ENCODE measurements around the gene KIF13A.
"Not testable (repeated sequence)": the region's sequence is repeated elsewhere in the genome, so short reads cannot be mapped to it uniquely, and the experiment has no call there.

Gene KIF13A

DNA sequence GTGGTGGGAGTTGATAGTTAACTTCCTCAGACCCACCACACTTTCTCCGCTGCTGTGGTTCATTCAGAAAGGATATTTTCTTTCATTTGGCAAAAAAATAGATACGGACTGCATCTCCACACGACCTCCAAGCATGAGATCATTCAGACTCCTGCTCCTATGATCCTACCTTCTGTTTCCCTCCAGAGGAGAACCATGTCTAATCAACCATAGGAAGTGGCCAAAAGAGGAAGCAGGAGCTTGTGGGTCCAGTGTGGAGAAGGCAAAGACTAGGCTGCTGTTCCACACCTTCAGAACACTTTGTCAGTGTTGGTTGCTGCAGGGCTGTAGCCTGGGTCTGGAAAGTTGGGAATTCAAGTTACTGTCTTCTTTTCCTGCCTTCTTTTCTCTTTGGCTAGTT, 10.6 kb upstream of the KIF13A start:
- no peak for DNase-seq

GRCh38 chr6:17995414-17995813, 8.0 kb upstream of the KIF13A start:
- DNase-seq = no peak

GRCh38 chr6:17994019-17994418, 6.6 kb upstream of the KIF13A start:
- no peak for DNase-seq

- DNase-seq = no peak
Measured at GRCh38 chr6:17988422-17988944, 1.0 kb upstream of the KIF13A start.

- peak; percentile 39 to 56 for DNase-seq
Measured at GRCh38 chr6:17987697-17988421, 424 bp upstream of the KIF13A start.

DNA sequence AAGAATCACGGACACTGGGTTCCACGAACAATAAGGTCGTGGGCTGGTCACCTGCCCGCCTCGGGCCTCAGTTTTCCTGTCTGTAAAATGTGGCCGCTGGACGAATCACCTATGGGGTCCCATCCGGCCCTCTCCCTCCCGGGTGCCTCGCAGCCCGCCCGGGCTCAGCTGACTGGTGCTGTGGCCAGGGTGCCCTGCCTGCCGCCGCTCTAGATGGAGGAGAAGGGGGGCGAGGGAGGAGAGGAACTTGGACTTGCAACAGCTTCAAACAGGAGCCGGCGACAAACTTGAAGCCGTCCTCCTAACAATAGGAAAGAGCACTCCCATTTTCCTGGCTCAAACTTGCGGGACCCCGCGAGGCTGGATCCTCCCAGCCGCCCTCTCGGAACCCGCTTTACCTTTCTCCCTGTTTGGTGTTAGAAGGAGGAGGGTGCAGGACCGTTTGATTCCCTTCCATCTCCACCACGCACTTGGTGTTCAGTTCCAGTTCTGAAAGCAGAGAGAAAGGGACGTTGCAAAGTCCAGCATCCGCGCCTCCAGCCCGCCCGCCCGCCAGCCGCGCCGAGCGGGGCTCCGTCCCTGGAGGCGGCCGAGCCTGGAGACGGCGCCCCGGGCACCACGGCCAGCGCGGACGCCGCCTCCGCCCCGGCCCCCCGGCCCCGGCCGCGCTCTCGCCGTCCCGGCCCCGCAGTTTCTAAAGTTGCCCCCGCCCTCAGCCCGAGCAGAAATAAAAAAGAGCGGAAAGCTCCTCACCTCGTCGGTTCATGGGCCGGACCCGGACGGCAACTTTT, 584 bp downstream of the KIF13A start:
- DNase-seq = peak in 1 of 2 experiments; percentile 8

GRCh38 chr6:17985934-17986655, 1.3 kb downstream of the KIF13A start:
- no peak for DNase-seq

GRCh38 chr6:17984812-17985670, 2.4 kb downstream of the KIF13A start:
- DNase-seq = no peak

DNA sequence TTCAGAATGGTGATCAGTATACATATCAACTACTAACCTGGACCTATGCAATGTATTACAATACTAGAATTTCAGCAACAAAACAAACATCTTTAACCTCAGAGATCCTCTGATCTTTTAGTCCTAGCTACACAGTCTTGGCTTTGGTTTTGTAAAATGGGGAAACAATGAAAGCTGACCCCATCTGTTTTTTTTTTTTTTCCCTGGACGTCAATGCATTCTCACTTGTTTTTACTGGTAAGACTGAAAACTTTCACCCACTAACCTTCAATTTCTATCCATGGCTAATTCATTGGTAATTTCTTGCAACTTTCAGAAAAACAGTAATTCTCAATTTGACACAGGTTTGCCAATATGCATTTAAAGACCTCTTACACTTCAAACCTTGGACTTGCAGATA, 3.0 kb downstream of the KIF13A start:
- no peak for DNase-seq

DNA sequence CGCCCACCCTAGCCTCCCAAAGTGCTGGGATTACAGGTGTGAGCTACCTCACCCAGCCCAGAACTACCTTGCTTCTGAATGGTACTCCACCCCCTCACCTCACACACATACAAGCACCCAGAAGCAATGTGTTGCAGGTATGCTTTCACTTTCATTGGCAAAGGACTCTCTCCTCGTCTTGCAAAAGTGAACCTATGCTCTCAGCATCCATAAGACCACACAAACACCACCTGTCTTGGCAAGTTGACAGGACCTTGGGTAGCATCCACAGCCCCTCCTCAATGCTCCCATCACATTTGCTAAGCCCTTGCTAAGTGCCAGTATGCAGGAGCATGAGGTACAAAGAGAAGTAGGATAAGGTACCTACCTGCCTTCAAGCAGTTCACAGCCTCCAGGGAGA, 3.7 kb downstream of the KIF13A start:
- no peak for DNase-seq

GRCh38 chr6:17980329-17980728, 7.1 kb downstream of the KIF13A start:
- no peak for DNase-seq

- no peak for DNase-seq
Measured at GRCh38 chr6:17979479-17979878, 8.0 kb downstream of the KIF13A start.

GRCh38 chr6:17976258-17976657, 11.2 kb downstream of the KIF13A start:
- not testable (repeated sequence) for DNase-seq

DNA sequence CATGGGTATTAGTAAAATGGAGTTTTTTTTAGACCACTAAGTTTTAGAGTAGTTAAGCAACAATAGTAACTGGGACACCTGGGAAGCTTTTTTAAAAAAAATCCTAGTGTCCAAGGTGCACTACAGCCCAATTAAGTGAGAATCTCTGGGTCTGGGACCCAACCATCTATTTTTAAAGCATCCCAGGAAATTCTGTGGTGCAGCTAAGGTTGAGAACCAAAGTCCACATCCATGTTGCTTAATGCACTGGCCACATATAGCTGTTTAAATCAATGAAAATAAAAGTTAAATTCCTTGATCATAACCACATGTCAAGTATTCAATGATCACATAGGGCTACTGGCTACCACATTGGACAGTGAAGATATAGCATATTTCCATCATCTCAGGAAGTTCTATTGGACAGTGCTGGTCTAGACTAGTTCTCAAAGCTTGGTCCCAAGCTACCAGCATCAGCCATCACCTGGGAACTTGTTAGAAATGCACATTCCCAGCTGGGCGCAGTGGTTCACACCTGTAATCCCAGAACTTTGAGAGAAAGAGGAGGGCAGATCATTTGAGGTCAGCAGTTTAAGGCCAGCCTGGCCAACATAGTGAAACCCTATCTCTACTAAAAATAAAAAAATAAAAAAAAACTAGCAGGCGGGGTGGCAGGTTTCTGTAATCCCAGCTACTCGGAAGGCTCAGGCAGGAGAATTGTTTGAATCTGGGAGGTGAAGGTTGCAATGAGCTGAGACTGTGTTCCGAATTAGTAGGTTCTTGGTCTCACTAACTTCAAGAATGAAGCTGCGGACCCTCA, 12.7 kb downstream of the KIF13A start:
- no peak for DNase-seq

- no peak for DNase-seq
Measured at GRCh38 chr6:17972978-17973622, 14.3 kb downstream of the KIF13A start.

DNA sequence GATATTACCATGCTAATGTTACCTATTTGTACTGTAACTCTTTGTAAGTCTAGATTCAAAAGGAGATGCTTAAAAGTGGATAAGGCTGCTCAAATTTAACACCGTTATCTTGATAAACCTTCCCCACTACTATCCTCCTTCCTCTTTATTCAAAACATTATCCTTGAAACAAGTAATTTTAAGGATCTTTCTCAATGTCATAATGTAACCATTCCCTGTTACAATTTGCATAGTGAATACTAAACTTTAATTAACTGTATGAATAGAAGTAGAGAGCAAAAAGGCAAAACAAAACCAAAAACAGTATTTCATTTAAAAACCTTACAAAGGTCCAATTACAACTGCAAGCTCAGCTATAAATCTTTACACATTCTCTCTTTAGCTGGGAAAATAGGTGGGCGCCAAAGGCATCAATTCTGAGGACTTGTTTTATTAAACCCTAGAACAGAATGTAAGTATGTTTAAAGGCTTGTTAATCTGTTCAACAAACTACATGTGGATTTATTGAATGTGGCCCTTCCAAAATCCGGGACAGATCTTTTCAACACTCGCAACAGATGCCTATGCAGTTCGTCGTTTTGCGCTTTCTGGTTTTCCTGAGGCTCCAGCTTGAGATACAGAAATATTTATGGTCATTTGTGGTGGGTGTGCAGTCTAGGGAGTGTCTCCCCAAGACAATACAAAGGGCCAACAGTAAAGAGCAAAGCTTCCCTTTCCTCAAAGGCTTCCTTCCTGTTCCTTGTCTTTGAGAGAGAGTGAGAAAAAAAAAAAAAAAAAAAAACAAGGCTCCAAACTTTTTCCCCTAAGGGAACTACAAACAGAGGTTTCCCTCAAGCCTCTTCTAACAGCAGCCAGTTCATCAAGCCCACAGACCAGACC, 15.1 kb downstream of the KIF13A start:
- DNase-seq = no peak

DNA sequence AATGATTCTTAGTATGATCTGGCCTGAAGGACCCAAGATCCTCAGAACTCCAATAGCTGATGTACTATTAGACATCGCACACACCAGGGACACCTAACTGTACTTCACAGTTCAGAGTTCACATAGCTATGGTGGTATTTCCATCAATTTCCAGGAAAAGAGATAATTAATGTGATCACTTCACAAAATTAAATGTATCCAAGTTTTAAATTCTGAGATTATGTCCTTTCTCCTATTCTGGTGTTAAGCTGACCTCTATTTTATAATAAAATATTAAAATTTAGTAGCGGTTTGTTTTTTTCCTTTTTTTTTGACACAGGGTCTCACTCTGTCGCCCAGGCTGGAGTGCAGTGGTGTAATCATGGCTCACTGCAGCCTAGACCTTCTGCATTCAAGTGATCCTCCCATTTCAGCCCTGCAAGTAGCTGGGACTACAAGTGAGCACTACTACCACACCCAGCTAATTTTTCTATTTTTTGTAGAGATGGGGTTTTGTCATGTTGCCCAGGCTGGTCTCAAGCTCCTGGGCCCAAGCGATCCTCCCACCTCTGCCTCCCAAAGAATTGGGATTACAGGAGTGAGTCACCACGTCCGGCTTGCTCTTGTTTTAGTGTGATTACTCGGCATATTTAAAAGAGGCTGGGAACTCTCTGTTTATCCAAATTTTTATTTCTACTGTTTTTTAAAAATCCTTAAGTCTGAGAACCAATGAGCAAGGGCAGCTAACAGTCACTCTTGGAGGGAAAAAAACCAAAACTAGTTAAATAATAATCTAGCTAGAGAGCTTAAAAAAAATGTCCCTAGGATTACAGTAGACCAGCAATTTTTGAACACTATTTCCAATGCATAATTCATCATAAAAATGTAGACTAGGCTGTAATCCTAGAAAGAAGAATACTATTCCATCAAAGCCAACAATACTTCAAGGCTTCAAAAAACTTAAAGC, 16.0 kb downstream of the KIF13A start:
- no peak for DNase-seq

DNA sequence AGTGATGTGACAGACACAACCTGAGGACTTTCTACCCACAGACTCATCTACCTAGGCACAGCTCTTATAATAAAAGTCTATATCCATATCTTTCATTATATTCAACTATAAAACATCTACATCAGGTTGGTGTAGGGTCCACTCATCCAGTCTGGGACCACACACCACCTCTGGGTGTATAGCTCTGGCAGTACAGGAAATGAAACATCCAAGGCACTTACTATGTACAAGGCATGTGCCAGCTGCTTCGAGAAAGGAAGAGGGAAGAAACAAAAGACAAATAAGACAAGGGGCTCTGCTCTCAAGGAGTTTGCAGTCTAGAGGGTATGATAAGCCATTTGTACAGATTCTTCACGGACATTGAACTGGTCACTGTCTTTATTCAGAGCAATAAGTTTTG, 18.6 kb downstream of the KIF13A start:
- DNase-seq = no peak
